ENCODE measurements around the gene ZNF841. TPM values are rescaled to one million over a fixed set of nuclear protein-coding genes. Genes with fewer than 3 reads are reported as not detected.

Gene ZNF841
- 10 to 100 TPM; 13.7 to 32.5 (median 17.1) TPM for total RNA-seq

DNA sequence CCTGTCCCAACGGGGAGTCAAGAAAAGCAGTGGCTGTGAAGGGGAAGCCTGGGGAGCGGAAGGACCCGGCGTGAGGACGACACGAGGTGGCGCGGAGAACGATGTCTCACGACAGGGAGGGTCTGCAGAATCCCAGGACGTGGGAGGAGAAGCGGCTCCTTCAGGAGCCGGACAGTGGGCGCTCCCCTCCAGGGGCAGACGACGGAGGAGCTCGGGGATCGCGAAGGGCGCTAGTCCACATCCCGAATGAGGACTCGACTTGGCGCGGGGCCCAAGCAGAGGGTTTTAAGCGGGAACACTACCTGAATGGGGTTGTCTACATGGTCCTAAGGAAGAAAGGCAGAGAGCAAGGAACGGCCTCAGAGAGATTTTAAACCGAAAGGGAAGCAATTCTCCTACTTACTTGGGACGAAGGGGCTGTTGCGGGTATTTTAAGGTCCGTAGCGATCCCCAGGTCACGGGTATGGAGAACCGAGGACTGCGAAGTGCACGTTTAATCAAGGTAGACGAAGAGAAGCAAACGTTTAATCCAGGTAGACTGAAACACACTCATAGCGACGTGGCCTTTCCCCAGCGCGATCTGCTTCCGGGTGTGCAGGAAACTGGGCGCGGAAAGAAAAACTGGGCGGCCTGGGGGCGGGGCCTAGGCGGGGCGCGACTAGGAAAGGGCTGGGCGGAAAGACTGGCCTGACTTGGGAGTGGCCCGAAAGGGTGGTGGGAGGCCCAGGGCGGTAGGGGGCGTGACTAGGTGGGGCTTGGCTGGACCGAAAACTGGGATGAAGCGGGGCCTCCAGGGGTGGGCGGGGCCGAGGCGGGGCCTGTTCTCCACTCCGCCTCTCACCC, at the start of gene ZNF841:
ZNF841 (minus strand) TSS at position 594 of the 843 bp plus-strand sequence. CDS start 10,964 bp downstream, outside the sequence.
- Histone ChIP-seq H3K9me3 (peaks cover 4 to 48% (median 32%) of the 10 kb centered on the region in 4 donors), H3K4me1 (peaks cover 11 to 29% (median 16%) of the 10 kb centered on the region in 4 donors), H3K27ac (peak within 1 kb of the TSS; percentile 75 to 86 (median 82)), H3K27me3 (no peaks in the 10 kb centered on the region), H3K4me3 (peak within 1 kb of the TSS; percentile 84 to 95 (median 86)), H3K36me3 (peaks cover 4 to 24% (median 16%) of the 10 kb centered on the region in 4 donors)
- TF ChIP-seq POLR2A (IDR thresholded peaks at IDR 0.05): peak in 3 of 4 donors; percentile 53 to 73 (median 67)
- TF ChIP-seq, protein P1, sequence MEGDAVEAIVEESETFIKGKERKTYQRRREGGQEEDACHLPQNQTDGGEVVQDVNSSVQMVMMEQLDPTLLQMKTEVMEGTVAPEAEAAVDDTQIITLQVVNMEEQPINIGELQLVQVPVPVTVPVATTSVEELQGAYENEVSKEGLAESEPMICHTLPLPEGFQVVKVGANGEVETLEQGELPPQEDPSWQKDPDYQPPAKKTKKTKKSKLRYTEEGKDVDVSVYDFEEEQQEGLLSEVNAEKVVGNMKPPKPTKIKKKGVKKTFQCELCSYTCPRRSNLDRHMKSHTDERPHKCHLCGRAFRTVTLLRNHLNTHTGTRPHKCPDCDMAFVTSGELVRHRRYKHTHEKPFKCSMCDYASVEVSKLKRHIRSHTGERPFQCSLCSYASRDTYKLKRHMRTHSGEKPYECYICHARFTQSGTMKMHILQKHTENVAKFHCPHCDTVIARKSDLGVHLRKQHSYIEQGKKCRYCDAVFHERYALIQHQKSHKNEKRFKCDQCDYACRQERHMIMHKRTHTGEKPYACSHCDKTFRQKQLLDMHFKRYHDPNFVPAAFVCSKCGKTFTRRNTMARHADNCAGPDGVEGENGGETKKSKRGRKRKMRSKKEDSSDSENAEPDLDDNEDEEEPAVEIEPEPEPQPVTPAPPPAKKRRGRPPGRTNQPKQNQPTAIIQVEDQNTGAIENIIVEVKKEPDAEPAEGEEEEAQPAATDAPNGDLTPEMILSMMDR (IDR thresholded peaks at IDR 0.05): peak in 1 of 6 experiments; percentile 13
- peak; percentile 69 to 83 for TF ChIP-seq POLR2AphosphoS5 (IDR thresholded peaks at IDR 0.05)
- TF ChIP-seq EP300 (IDR thresholded peaks at IDR 0.05): no peak
- peak; percentile 99 for ATAC-seq (ENCODE audit: low FRiP score in 2 of 2)
- DNase-seq: peak; percentile 91 to 99
- 1 to 2% methylated on average over 53 of the region's 59 CpGs for WGBS, 2 donors

DNA sequence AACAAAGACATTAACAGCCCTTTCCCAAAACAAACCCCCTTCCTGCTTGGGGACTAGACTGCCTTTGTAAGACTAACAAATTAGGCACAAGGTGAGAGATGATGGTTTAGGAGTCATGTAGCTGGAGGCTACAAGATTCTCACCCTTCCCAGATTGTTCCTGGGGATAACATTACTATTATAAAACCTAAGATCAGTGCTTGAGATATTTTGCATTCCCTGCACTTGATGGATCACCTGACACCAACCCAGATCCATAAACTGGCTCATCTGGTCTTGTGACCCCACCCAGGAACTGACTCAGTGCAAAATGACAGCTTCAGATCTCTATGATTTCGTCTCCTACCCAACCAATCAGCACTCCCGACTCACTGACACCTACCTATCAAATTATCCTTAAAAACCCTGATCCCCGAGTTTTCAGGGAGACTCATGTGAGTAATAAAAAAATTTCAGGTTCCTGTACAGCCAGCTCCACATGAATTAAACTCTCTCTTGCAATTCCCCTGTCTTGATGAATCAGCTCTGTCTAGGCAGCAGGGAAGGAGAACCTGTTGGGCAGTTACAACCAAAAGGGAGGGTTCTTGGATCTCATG, 46.5 kb upstream of the ZNF841 start:
- WGBS, 2 donors: 89 to 90% methylated on average over 3 of the region's 3 CpGs
- no peaks in the 10 kb centered on the region for H3K27me3 ChIP-seq
- no peak for TF ChIP-seq EP300 (IDR thresholded peaks at IDR 0.05)
- TF ChIP-seq, protein P1 (IDR thresholded peaks at IDR 0.05): no peak
- TF ChIP-seq POLR2A (IDR thresholded peaks at IDR 0.05): no peak
- no peak for TF ChIP-seq POLR2AphosphoS5 (IDR thresholded peaks at IDR 0.05)
- ATAC-seq (ENCODE audit: low FRiP score in 2 of 2): no peak
- no peaks in the 10 kb centered on the region for H3K36me3 ChIP-seq
- H3K4me3 ChIP-seq: no peak overlapping the region
- H3K27ac ChIP-seq: no peak overlapping the region
- no peak for DNase-seq
- peaks cover 13 to 20% (median 16%) of the 10 kb centered on the region in 4 donors for H3K4me1 ChIP-seq
- peaks cover 0 to 13% (median 4%) of the 10 kb centered on the region in 4 donors for H3K9me3 ChIP-seq

DNA sequence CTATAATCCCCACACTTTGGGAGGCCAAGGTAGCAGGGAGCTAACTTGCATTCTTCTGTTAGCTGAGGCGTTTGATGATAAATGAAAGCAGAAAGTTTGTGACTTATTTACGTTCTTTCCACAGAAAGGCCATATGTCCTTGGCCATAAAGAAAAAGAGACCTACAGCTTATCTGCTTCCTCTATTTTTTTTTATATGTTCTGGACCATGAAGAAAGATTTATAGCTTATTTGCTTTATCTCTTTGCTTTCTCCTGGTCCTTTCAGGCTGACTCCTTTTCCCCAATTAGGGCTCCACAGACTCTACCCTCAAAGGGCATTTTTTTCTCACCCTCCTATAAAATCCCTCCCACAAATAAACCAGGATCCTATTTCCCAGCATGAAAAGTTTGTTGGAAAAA, 45.6 kb upstream of the ZNF841 start:
- WGBS, 2 donors: 87 to 90% methylated on average over 2 of the region's 2 CpGs
- Histone ChIP-seq H3K4me1 (peaks cover 13 to 20% (median 16%) of the 10 kb centered on the region in 4 donors), H3K4me3 (no peak overlapping the region), H3K36me3 (no peaks in the 10 kb centered on the region), H3K27ac (no peak overlapping the region), H3K9me3 (peaks cover 0 to 7% (median 3%) of the 10 kb centered on the region in 4 donors), H3K27me3 (no peaks in the 10 kb centered on the region)
- no peak for ATAC-seq (ENCODE audit: low FRiP score in 2 of 2)
- no peak for DNase-seq
- TF ChIP-seq, protein P1 (IDR thresholded peaks at IDR 0.05): no peak
- TF ChIP-seq POLR2AphosphoS5 (IDR thresholded peaks at IDR 0.05): no peak
- TF ChIP-seq POLR2A (IDR thresholded peaks at IDR 0.05): no peak
- TF ChIP-seq EP300 (IDR thresholded peaks at IDR 0.05): no peak

DNA sequence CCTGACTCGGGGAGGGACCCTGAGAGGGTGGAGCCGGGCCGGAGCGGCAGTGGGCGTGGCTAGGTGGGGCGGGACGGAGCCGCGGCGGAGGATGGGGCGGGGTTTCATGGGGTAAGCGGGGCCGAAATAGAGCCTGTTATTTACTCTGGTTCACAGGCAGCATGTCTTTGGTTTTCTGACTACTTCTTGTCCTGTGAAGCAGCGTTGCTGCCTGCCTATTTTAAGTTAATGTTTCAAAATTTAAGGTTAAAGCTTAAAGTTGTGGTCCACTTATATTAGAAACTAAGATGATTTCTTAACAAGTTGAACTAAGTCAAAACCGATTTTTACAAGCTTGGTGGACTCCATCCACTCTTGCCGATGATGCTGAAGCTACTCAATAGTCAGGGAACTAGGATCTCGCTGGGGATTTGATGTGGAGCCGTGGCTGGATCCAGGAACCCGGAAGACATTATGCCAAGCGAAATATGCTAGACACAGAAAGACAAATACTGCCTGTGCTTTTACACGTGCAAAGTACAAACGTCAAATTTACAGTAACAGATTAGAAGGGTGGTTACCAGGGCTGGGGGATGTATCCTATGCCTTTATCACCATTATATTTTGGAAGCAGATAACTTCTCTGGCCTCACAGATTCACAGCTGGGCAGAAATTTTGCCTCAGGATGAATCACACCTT, 44.6 kb upstream of the ZNF841 start:
- 14 to 16% methylated on average over 22 of the region's 22 CpGs for WGBS, 2 donors
- ATAC-seq (ENCODE audit: low FRiP score in 2 of 2) (peak; percentile 100), DNase-seq (peak in 1 of 2 donors; percentile 99)
- peaks cover 13 to 20% (median 16%) of the 10 kb centered on the region in 4 donors for H3K4me1 ChIP-seq
- peak overlapping the region; percentile 92 to 97 (median 93) for H3K27ac ChIP-seq
- H3K4me3 ChIP-seq: peak overlapping the region in 3 of 4 donors; percentile 83 to 99 (median 98)
- peaks cover 0 to 13% (median 5%) of the 10 kb centered on the region in 4 donors for H3K9me3 ChIP-seq
- no peaks in the 10 kb centered on the region for H3K27me3 ChIP-seq
- TF ChIP-seq EP300 (IDR thresholded peaks at IDR 0.05): no peak
- TF ChIP-seq, protein P1 (IDR thresholded peaks at IDR 0.05): no peak
- no peak for TF ChIP-seq POLR2AphosphoS5 (IDR thresholded peaks at IDR 0.05)
- TF ChIP-seq POLR2A (IDR thresholded peaks at IDR 0.05): no peak
- H3K36me3 ChIP-seq: no peaks in the 10 kb centered on the region
